Lower leg skin (tissue), 3 donors: ENCODE measurements around the gene KDM5A.

Experiments used
- CTCF ChIP-seq, 3 donors: fragments of 450-650 bp; IDR thresholded peaks; one replicate each; pipeline ENCODE4 v1.5.1; 2016; ENCODE audit warnings: antibody characterized with exemption in 3 of 3, mild to moderate bottlenecking in 3 of 3, moderate library complexity in 2 of 3
- POLR2A ChIP-seq, 2 donors: fragments of 450-650 bp; IDR thresholded peaks; one replicate each; pipeline ENCODE4 v1.6.1; 2016 to 2017; ENCODE audit warnings: antibody characterized with exemption in 2 of 2, mild to moderate bottlenecking in 1 of 2, moderate library complexity in 1 of 2

DNA sequence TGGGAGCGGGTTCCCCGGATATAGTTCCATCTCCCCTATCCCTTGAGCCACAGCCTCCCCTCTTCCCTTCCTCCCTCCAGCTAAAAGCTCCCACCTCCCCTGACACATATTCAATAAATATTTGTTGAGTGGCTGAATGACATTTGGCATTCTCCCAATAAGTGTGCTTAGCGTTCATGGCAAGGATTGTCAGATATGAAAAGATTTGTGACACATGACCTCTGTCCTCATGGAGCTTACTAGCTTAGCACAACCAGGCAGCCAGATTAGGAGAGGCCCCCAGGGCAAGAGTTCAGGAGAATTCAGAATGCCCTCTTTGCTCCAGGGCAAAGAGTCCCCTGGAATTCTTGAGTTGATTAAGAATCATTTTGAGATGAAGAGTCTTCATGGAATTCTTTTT lies 152.7 kb downstream of the KDM5A start:
- TF ChIP-seq CTCF (IDR thresholded peaks at IDR 0.05) (no peak), POLR2A (IDR thresholded peaks at IDR 0.05) (no peak)
